ENCODE results near the gene ANGPTL8.

- TF ChIP-seq ZFP91 (CRISPR knock-in tag; IDR thresholded peaks at IDR 0.05; ENCODE audit: borderline replicate concordance) (no peak), CTCF (CRISPR knock-in tag; IDR thresholded peaks at IDR 0.05) (no peak), KAT2B (IDR thresholded peaks at IDR 0.05; ENCODE audit: borderline replicate concordance, low read depth, low read length) (no peak), POLR2A (IDR thresholded peaks at IDR 0.05; ENCODE audit: insufficient read depth in 1 of 2, low read depth in 2 of 2, low read length in 2 of 2) (no peak), TOE1 (CRISPR knock-in tag; IDR thresholded peaks at IDR 0.05) (no peak), ZNF350 (CRISPR knock-in tag; IDR thresholded peaks at IDR 0.05; ENCODE audit: borderline replicate concordance, low read depth) (no peak), ZBTB33 (CRISPR knock-in tag; IDR thresholded peaks at IDR 0.05) (no peak), TOPORS (CRISPR knock-in tag; IDR thresholded peaks at IDR 0.05) (no peak), CREB1 (IDR thresholded peaks at IDR 0.05) (no peak), CREB1 (CRISPR knock-in tag; IDR thresholded peaks at IDR 0.05) (no peak), HDAC6 (IDR thresholded peaks at IDR 0.05; ENCODE audit: low read depth, low read length) (no peak), JUND (CRISPR knock-in tag; IDR thresholded peaks at IDR 0.05) (no peak)
Measured at GRCh38 chr19:11191273-11191755, 48.1 kb upstream of the ANGPTL8 start.

Measured in HepG2 (cell line).